Superior temporal gyrus (tissue), 1 donor: ENCODE data around the gene CYB5A.
"Not testable (repeated sequence)": the region's sequence is repeated elsewhere in the genome, so short reads cannot be mapped to it uniquely, and the experiment has no call there.

ENCODE experiments used
- DNase-seq: peaks from one replicate; pipeline ENCODE4 v3.0.0-alpha.2; 2016; ENCODE audit errors: extremely low spot score

The CYB5A gene, protein sequence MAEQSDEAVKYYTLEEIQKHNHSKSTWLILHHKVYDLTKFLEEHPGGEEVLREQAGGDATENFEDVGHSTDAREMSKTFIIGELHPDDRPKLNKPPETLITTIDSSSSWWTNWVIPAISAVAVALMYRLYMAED

DNA sequence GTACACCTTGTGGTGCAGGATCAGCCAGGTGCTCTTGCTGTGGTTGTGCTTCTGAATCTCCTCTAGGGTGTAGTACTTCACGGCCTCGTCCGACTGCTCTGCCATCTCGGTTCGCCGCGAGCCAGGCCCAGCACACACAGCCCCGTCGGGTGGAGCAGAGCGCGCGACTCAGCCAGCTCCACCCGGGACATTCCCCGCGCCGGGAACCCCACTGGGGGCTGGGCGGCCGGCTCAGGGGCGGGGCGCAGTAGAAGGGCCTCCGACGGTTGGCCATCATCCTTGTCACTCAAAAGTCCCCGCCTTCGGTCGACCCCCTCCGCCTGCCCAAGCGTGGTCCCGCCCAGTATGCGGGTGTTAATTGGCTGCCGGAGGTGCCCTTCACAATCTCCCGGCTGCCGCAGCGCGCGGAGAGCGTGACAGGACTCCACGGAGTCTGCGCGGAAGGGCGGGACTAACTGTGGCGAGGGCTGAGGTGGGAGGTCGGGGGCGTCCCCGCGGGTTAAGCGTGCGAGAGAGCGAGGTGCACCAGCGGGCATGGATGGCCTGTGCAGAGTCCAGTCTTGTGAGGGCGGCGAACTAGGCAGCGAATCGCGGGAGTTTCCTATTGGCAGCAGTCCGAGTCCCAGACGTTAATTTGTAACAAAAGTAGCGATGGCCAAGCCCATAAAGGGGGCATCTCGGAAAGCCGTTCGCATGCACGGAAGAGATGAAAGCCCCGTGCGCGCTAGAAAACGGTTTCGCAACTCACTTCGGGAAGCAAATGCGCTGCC lies at the start of gene CYB5A:
Gene CYB5A (minus strand): TSS at position 193 of the 770 bp plus-strand sequence. CDS start 88 bp downstream, at position 105.
- peak; percentile 99 for DNase-seq

DNA sequence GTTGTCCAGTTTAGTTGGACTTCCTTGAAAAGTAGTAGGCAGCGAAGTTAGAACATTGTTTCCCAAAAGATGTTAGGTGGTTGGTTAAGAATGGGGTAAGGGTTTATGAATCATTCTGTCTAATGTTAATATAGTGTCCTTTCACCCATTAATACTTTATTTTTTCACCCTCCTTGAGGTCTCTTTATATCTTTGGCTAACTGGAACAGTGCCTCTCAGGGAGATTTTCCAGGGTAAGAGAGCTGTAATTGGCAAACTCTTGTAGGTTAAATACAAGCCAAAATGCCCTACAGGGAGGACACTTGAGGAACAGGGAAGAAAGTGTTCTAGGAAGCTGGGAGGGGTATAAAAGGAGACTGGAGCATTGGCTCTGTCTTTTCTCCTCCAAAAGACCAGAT lies 46.1 kb upstream of the CYB5A start:
- no peak for DNase-seq

DNA sequence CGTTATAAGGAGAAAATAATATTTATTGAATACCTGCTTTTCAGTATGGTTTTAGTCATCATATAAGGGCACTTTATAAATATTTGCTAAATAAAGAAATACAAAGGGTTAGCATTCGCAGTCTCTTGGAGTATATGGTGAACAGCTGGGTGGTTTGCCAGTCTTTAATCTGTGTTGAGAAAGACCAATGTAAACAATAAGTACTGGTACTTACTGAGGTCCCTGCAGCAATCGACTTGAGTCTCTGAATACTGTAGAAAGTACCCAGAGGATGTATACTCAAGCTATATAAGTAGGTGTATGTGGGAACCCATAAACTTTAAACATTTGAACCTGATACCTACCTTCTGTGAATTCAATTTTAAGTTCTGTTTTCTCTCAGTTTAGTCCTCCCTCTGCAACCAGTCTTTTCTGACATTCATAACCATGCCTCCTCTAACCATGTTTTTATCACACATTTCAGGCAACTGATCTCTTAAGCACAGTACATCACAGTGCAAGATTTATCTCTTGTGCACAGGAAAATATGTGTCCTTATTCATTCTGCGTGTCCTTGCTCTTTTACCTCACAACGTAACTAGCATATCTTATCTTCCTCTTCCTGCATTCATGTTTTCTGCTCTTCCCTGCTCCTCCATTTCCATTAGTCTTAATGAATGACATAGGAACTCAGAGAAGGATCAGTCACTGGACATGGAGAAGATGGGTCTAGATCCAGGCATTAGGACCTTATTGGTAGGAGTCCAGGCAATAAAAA lies 45.6 kb upstream of the CYB5A start:
- no peak for DNase-seq

DNA sequence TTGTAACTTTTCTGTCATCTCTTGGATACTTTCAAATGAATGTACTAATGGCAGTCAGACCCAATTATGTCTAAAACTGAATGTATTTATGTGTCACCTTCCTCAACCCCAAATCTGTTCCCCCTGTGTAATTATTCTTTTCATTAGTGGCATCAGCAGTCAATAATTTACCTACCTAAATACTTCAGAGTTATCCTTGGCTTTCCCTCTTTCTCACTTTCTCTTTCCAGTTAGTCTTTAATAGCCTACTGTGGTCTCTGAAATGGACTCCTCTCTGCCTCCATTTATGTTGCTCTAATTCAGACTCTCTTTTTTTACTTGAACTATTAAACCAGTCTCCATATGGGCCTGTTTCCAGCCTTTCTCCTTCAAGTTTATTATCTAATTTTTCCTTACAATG lies 44.9 kb upstream of the CYB5A start:
- no peak for DNase-seq

DNA sequence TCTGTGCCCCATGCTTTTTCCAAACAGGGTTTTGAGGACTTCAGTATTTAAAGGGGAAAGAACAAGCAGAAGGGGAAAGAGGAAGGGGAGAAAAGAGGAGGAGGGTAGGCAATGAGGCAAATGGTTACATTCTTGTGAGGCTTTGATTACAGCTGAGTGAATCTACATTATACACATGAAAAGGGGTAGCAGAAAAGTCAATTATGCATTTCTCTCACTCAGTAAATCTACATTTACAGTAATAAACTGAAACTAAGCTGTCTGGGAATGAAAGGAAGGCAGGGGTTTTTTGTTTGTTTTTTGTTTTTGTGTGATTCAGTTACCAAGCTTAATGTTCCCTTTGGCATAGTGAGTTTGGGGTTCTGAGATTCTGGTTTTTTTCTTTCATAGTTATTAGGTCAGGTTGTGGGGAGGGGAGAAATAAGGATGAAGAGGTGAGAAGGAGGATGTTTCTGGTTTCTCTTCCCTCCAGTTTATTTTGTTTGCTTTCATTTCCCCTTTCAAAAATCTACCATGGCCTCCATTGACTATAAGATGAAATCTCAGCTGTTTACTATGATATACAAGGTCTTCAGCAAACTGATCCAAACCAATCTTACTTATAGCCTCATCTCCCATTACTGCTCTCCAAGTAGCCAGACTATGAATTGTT lies 42.6 kb upstream of the CYB5A start:
- no peak for DNase-seq

DNA sequence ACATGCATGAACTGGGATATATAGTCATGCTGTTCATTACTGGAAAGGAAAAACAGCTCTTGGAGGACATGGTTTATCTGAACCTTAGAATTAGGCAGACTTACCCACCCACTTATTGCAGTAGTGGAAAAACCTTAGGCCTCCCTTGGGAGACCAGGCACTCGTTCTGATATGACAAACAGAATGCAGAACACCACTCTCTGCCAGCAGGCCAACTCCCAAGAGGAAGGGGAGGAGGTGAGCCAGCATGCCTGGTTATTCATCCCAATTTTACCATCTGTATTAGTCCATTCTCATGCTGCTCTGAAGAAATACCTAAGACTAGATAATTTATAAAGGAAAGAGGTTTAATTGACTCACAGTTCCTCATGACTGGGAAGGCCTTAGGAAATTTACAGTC lies 41.3 kb upstream of the CYB5A start:
- DNase-seq, result no peak

DNA sequence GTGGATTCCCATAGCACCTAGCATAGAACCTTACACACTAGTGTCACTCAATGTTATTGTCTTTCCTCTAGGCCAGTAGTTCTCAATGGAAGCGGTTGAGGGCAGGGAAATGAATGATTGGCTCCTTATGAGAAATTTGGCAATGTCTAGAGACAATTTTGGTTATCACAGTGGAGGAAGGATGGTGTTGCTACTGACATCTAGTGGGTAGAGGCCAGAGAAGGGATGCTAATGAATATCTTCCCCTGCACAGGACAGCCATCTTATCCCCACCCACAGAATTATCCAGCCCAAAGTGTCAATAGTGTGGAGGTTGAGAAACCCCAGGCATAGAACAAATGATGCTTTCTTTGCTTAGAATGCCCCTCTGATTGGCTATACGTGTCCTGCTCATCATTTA lies 39.6 kb upstream of the CYB5A start:
- DNase-seq, result no peak

DNA sequence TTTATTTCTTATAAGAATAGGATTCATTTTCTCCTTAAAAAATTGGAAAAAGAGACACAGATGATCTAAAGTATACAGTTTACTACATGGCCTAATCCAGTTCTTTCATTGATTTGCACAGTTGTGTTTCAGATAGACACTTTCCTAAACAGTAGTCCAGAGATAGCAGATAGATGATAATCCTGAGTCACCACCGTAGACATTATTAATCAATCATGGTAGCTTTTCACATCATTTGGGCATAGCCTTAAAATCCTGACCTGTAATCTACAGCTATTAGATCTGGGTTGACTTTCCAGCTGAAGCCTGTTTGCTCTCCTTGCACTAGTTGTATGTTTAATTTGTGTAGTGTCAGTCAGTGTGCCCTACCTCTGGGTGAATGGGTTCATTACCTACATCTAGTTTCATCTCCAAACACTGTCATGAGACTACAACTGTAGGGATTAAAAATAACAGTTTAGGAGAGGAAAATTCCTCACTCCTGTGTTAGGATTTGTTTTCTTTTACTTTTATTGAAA lies 38.0 kb upstream of the CYB5A start:
- DNase-seq, result no peak

DNA sequence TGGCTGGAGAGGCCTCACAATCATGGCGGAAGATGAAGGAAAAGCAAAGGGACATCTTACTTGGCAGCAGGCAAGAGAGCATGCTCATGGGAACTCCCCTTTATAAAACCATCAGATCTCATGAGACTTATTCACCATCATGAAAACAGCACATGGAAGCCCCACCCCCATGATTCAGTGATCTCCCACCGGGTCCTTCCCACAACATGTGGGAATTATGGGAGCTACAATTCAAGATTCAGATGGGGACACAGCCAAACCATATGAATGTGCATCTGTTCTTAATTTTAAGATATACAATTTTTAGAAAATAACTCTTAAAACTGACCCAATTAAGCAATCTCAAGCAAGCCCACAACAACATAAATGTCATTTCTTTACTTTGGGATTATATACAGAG lies 36.4 kb upstream of the CYB5A start:
- no peak for DNase-seq

DNA sequence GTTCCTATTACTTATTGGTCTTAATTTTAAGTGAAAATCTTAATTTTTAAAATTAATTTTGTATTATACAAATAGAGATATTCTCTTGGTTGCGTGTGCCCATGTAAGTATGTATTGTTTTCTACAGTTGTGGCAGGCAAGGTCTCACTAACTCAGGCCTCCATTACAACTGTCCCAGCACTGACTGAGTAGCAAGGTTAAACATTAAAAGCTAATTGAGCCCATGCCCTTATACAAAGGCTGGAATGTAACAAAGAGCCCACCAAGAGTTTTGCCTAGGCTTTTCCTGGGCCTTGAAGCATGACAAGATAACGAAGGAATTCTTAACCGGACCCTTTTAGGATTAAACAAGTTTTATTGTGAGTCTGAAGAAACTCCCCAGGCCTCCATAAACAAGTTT lies 35.0 kb upstream of the CYB5A start:
- not testable (repeated sequence) for DNase-seq

DNA sequence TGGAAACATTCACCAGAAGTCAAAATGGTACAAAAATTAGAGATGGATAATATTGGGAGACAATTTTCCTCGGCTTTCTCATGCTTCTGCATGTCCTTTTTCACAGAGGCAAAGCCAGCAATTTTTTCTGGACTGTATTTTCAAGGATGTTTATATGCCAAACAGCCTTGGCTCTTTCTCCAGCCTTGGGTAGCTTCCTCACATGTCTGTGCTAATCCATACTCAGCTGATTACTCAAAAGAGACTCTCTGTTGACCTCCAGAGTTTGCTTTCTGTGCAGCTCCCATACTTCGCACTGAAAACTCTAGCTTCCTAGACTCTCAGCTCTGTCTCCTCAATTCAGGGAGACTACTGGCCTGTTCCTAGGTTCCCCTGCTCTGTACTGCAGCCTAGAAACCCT lies 34.5 kb upstream of the CYB5A start:
- no peak for DNase-seq

DNA sequence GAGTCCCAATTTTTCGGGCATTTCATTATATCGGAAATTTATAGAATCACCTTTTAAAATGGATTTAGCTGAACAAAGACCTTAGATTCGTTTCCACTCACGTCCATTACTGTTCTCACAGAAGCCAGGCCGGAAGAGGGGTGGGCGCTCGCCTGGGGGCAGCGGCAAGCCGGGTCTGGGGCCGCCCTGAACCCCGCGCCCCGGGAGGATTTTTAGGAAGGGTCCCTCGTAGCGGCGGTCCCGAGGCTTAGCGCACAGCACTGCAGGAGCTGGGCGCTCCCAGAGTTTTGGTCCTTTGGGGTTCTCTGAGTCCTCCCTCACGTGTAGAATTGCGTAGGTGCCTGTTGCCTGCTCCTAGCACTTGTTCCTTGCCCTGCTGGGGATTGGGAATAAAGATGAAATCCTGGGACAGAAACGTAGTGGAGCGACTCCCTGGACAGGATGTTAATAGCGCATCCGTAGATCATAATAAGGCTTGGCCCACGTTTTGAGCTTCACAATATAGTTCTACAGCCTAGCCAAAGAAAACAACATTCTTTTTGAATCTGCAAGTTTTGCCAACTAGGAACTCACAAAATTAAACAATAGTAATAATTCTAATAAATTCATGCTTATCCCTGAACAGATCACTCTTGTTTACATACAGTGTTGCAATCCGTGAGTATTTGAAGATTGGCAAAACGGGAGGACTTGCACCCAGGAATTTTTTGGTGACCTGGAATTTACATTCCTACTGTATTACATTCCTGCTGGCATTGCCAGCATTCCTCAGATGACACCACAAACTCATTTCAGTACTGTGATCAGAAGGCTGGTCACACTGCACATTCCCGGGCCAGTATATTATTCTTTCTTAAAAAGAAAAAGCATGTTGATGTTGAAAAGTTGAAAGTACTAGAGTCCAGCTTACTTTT lies 24.8 kb upstream of the CYB5A start:
- no peak for DNase-seq

DNA sequence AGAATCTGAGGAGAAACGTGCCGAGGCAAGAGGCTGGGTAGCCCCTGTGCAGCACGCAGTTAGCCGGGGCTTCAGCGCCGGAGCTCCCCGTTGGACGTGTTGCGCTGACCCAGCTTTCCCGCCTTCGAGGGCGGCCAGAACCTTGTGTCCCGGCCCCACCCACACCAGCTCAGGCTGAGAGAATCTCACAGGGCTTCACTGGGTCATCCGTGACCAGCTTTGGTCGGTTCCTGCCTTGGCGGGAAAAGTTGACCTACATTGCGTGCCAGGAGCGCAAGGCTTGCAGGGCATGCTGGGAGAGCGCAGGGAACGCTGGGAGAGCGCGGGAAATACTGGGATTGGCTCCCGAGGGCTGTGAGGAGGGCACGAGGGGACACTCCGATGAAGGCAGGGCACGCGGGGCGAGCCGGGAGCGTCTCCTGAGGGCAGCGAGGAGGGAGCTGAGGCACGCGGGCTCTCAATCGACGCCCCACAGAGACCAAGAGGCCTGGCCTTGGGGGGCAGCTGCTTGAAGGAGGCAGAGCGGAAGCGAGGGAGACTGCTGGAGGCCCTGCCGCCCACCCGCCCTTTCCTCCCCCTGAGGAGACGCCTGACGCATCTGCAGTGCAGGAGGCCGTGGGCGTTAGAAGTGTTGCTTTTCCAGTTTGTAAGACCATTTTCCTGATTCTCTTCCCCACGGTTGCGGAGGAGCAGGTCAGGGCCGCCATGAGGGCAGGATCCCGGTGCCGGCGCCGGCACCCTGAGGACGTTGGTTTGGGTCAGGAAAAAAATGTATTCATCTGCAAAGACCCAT lies 23.9 kb upstream of the CYB5A start, which contains the start of gene C18orf63:
Gene C18orf63 (plus strand): TSS at position 376 of the 793 bp plus-strand sequence. CDS start 2,027 bp downstream, outside the sequence.
- DNase-seq, result no peak

DNA sequence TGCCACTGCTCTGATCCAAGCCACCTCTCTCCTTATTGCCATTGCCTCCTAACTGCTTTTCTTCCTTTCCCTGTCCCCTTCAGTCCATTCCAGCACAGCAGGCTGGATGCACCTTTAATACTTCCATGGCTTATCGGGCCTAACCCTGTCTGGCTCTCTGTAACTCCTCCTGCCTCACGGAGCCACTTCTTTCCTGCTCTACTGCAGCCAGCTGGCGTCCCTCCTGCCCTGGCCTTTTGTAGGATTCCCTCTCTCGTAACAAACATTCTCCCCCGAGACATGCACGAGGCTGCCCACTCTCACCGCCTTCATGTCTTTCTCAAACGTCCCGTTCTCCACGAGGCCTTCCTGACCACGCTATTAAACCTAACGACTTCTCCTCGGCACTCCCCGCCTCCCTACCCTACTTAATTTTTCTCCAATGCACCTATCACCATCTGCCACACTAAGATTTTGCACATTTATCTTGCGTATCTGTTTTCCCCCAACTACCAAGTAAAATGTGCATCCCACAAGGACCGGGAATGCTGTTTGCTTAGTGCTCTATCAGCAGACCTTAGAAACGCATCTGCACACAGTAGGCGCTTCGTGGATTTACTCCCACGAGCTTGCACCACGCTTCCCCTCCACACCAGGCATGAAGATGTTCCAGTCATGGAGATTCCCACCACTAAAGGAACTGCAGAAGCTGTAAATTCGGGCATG lies 23.1 kb upstream of the CYB5A start:
- no peak for DNase-seq

DNA sequence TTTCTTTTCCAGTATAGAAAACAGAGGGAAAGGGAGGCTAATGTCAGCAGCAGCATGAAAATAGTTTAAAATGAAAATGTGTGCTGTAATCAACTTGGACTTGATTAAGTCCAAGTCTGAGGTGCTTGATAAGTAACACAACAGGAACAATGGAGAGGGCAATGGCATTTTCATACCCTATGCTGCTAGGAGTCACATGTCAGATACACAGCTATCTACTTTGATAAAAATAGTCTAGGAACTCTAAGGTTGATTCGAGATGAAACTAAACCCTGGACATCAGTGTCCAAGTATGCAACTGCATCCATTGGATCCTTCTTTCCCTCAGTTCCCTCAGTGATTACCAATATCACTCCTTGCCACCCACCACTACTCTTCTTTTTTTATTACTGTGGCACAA lies 19.2 kb upstream of the CYB5A start:
- DNase-seq, result no peak

DNA sequence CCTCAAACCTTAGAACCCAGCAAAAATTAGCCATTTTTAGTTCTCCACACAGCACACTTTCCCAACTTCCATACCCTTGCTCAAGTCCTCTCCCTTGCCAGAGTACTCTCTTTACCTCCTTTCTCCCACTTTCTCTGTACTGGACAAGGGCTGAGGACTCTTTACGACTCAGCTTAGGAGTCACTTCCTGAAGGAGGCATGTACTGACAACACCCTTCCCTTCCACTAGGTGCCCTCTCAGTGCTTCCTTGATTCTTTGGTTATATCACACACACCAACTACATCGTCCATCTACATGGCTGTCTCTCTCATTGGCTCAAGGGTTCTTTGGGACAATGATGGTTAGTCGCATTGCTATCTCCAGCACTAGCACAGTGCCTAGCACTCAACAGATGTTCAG lies 18.6 kb upstream of the CYB5A start:
- no peak for DNase-seq

DNA sequence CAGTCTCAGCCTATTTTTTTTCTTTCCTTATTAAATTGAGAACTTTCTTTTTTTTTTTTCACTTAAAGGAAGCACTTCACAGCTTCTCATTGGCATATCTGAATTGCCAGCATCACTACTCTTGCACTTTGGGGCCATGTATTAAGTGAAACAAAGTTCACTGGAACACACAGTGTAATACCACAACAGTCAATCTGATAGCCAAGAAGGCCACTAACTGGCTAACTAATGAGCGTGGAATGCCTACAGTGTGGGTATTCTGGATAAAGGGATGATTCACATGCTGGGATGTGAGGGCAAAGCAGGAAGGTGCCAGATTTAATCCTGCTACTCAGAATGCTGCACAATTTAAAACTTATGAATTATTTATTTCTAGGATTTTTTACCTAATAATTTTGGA lies 12.2 kb upstream of the CYB5A start:
- no peak for DNase-seq

DNA sequence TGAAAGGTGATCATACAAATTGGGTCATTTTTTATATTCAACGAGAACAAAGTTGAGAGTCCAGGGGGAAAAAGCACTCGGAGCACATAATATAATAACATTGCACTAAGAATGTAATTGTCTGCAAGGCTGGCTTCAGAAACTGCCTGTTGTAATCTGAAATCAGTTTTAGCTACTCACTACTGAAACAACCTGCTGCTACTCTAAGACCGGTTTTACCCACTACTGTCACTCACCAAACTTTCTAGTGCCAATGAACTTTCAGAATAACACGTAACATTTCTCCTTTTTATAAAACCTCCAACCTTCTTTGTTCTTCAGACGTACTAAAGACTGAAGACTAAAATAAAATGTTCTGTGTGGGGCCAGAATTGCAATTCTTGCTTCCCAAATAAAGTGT lies 11.5 kb upstream of the CYB5A start:
- no peak for DNase-seq

DNA sequence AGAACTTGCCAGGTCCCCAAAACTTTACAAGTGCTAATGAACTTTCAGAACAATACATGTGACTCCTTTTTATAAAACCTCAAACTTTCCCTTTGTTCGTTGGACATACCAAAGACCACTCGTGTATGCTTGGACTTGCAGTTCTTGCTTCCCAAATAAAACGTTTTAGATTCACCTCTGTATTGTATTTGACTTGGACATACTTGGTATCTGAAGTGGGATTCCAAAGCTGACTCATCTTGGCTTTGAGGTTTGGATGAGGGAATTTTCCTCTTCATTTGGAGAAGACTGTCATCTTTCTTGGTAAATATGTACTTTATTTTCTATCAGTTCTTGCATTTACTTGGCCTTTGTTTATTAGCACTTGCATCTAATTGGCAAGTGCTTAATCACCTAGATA lies 8.0 kb upstream of the CYB5A start:
- DNase-seq, result no peak

DNA sequence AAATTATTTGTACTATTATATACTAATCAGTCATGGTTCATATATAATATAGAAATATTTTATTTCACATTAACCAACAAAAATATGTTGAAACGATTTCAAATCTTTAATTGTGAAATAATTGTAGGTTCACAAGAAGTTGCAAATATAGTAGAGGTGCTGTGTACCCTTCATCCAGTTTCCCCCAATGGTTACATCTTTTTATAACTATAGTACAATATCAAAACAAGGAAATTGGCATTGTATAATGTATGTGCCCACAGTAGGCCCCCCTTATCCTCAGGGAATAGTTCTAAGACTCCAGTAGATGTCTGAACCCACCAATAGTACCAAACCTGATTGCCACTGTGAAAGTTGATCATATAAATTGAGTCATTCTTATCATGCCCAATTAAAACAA lies 7.4 kb upstream of the CYB5A start:
- no peak for DNase-seq
